RKO (cell line): Measurements from ENCODE around the gene KAZN.

Experiments used
- DNase-seq: peaks from one replicate; pipeline ENCODE4 v3.0.0-alpha.2; 2016; ENCODE audit warnings: low spot score

The KAZN gene

GRCh38 chr1:14983277-14983676 lies 384.8 kb downstream of the KAZN start:
- DNase-seq, result no peak

GRCh38 chr1:14986168-14986567 lies 387.7 kb downstream of the KAZN start:
- no peak for DNase-seq

- DNase-seq, result no peak
These were observed 389.5 kb downstream of the KAZN start for GRCh38 chr1:14987829-14988603.

GRCh38 chr1:14988636-14989035 lies 390.2 kb downstream of the KAZN start:
- DNase-seq, result no peak

- DNase-seq, result no peak
These were observed 391.6 kb downstream of the KAZN start for GRCh38 chr1:14989931-14990728.

- DNase-seq, result no peak
These were observed 394.9 kb downstream of the KAZN start for GRCh38 chr1:14993414-14993813.

GRCh38 chr1:14994148-14994547 lies 395.7 kb downstream of the KAZN start:
- DNase-seq, result no peak

- no peak for DNase-seq
These were observed 396.5 kb downstream of the KAZN start for GRCh38 chr1:14994841-14995437.

- DNase-seq, result peak; percentile 14
These were observed 397.9 kb downstream of the KAZN start for GRCh38 chr1:14996133-14997050.

- DNase-seq, result no peak
These were observed 399.3 kb downstream of the KAZN start for GRCh38 chr1:14997646-14998276.

- no peak for DNase-seq
These were observed 401.0 kb downstream of the KAZN start for GRCh38 chr1:14999441-14999840.

GRCh38 chr1:15000030-15000429 lies 401.5 kb downstream of the KAZN start:
- no peak for DNase-seq

GRCh38 chr1:15000671-15001070 lies 402.2 kb downstream of the KAZN start:
- no peak for DNase-seq

- no peak for DNase-seq
These were observed 402.9 kb downstream of the KAZN start for GRCh38 chr1:15001317-15001915.

- no peak for DNase-seq
These were observed 403.8 kb downstream of the KAZN start for GRCh38 chr1:15002325-15002724.

GRCh38 chr1:15004396-15004795 lies 405.9 kb downstream of the KAZN start:
- no peak for DNase-seq

GRCh38 chr1:15005116-15005515 lies 406.6 kb downstream of the KAZN start:
- DNase-seq, result no peak

- no peak for DNase-seq
These were observed 408.9 kb downstream of the KAZN start for GRCh38 chr1:15007368-15007767.

GRCh38 chr1:15007842-15008241 lies 409.4 kb downstream of the KAZN start:
- DNase-seq, result no peak

- DNase-seq, result no peak
These were observed 410.6 kb downstream of the KAZN start for GRCh38 chr1:15008783-15009729.
